ENCODE results near the gene MSI2. TPM values are rescaled to one million over a fixed set of nuclear protein-coding genes. Genes with fewer than 3 reads are reported as not detected.
A peak's percentile ranks its signal among the peaks of the same experiment; 100 is the strongest.

Gene MSI2
- total RNA-seq, 6 experiments from 2014 or later: 12.0 to 22.6 (median 19.4) TPM

DNA sequence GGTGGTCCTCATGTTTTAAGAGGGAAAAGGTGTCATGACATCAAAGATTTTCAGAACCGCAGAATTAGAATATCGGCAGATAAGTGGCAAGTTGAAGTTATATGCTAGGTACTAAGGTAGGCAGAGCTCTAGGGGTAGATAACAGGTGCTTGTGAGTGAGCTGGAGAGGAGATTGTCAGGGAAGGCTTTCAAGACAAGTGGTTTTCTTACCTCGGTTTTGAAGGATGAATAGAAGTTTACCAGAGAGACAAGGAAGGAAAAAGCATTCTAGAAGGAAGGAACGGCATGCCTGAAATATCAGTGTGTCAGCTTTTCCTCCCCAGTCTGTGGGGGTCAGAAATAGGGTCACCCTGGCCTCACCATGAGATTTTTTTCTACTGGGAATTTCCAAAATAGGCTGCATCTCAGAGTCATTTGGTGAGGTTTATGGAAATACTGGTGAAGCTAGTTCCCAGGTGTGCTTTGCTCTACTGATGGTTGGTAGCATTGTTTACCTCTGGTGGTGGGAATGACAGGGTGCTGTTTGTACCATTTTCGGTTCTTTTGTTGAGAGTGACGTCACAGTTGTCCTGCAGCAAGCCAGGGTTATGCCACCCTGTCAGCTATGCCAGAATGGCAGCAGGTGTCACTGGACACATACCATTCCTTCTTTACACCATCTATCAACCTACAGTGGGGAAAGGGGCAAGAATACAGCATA, 112.5 kb downstream of the MSI2 start:
- DNase-seq: no peak
- Histone ChIP-seq H3K9me3 (no peaks in the 10 kb centered on the region), H3K4me1 (peaks cover 0 to 43% (median 12%) of the 10 kb centered on the region in 4 donors), H3K4me3 (no peak overlapping the region), H3K27me3 (no peaks in the 10 kb centered on the region), H3K27ac (no peak overlapping the region), H3K36me3 (no peaks in the 10 kb centered on the region)
- ATAC-seq: no peak
- TF ChIP-seq, protein P1, sequence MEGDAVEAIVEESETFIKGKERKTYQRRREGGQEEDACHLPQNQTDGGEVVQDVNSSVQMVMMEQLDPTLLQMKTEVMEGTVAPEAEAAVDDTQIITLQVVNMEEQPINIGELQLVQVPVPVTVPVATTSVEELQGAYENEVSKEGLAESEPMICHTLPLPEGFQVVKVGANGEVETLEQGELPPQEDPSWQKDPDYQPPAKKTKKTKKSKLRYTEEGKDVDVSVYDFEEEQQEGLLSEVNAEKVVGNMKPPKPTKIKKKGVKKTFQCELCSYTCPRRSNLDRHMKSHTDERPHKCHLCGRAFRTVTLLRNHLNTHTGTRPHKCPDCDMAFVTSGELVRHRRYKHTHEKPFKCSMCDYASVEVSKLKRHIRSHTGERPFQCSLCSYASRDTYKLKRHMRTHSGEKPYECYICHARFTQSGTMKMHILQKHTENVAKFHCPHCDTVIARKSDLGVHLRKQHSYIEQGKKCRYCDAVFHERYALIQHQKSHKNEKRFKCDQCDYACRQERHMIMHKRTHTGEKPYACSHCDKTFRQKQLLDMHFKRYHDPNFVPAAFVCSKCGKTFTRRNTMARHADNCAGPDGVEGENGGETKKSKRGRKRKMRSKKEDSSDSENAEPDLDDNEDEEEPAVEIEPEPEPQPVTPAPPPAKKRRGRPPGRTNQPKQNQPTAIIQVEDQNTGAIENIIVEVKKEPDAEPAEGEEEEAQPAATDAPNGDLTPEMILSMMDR (IDR thresholded peaks at IDR 0.05): no peak
- TF ChIP-seq POLR2A (IDR thresholded peaks at IDR 0.05): no peak
- intact Hi-C loops (cut with DNase I): no loop called here
- WGBS (ENCODE audit: insufficient coverage, low coverage, low lambda C conversion rate, missing lambda C conversion rate): 48% methylated on average over 4 of the region's 6 CpGs

DNA sequence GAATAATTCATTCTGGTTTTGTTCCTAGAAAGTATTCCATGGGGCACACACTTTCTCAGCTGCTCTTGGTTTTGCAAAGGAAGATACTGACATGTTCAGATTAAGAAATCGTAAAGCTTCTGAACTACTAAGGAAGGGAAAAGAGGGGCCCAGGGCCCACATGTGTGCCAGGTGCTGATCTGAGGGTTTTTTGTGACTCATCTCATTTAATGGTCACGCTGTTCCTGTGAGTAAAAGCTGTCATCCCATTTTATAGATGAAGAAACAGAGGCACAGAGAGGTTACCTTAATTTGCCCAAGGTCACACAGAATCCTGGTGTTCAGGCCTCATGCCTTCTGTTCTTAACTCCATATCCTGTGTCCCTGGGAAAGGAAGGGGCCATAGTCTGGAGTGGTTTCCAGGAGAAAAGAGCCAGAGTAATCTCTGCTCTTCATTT, 113.2 kb downstream of the MSI2 start:
- 54% methylated on average over 2 of the region's 2 CpGs for WGBS (ENCODE audit: insufficient coverage, low coverage, low lambda C conversion rate, missing lambda C conversion rate)
- Histone ChIP-seq H3K36me3 (no peaks in the 10 kb centered on the region), H3K9me3 (no peaks in the 10 kb centered on the region), H3K4me1 (peaks cover 0 to 43% (median 12%) of the 10 kb centered on the region in 4 donors), H3K4me3 (no peak overlapping the region), H3K27me3 (no peaks in the 10 kb centered on the region), H3K27ac (no peak overlapping the region)
- DNase-seq (no peak), ATAC-seq (no peak)
- intact Hi-C loops (cut with DNase I): no loop called here
- no peak for TF ChIP-seq POLR2A (IDR thresholded peaks at IDR 0.05)
- TF ChIP-seq, protein P1 (IDR thresholded peaks at IDR 0.05): no peak

- Histone ChIP-seq H3K36me3 (no peaks in the 10 kb centered on the region), H3K9me3 (no peaks in the 10 kb centered on the region), H3K27me3 (no peaks in the 10 kb centered on the region), H3K4me1 (peaks cover 0 to 46% (median 12%) of the 10 kb centered on the region in 4 donors), H3K27ac (no peak overlapping the region), H3K4me3 (no peak overlapping the region)
- WGBS (ENCODE audit: insufficient coverage, low coverage, low lambda C conversion rate, missing lambda C conversion rate): 32% methylated on average over 6 of the region's 6 CpGs
- intact Hi-C loops (cut with DNase I): no loop called here
- TF ChIP-seq POLR2A (IDR thresholded peaks at IDR 0.05): no peak
- TF ChIP-seq, protein P1 (IDR thresholded peaks at IDR 0.05): no peak
- DNase-seq (no peak), ATAC-seq (peak in 2 of 4 donors; percentile 25 to 41)
These were observed 113.8 kb downstream of the MSI2 start for GRCh38 chr17:57370037-57370581.

GRCh38 chr17:57370619-57371018, 114.3 kb downstream of the MSI2 start:
- no peaks in the 10 kb centered on the region for H3K36me3 ChIP-seq
- H3K4me3 ChIP-seq: no peak overlapping the region
- H3K9me3 ChIP-seq: no peaks in the 10 kb centered on the region
- H3K4me1 ChIP-seq: peaks cover 0 to 47% (median 13%) of the 10 kb centered on the region in 4 donors
- intact Hi-C loops (cut with DNase I): no loop called here
- 90% methylated on average over 2 of the region's 4 CpGs for WGBS (ENCODE audit: insufficient coverage, low coverage, low lambda C conversion rate, missing lambda C conversion rate)
- DNase-seq: no peak
- no peak overlapping the region for H3K27ac ChIP-seq
- ATAC-seq: no peak
- no peak for TF ChIP-seq POLR2A (IDR thresholded peaks at IDR 0.05)
- TF ChIP-seq, protein P1 (IDR thresholded peaks at IDR 0.05): no peak
- no peaks in the 10 kb centered on the region for H3K27me3 ChIP-seq

Data from right lobe of liver (tissue), 6 donors.